ENCODE data around the gene HDGFL3.
"Not testable (repeated sequence)": the region's sequence is repeated elsewhere in the genome, so short reads cannot be mapped to it uniquely, and the experiment has no call there.

The HDGFL3 gene

DNA sequence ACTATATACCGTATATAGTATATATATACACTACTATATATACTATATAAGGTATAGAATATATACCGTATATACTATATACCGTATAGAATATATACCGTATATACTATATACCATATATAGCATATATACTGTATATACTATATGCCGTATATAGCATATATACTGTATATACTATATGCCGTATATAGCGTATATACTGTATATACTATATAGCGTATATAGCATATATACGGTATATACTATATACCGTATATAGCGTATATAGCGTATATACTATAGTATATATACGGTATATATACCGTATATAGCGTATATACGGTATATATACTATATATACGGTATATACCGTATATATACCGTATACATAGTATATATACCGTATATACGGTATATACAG, 22.6 kb upstream of the HDGFL3 start:
- H3K9me3 ChIP-seq (ENCODE audit: severe bottlenecking) = no peaks in the 10 kb centered on the region
- no peaks in the 10 kb centered on the region for H3K27me3 ChIP-seq (ENCODE audit: insufficient read depth, low read depth, severe bottlenecking)
- no peak overlapping the region for H3K4me3 ChIP-seq (ENCODE audit: low read depth, low read length)
- H3K36me3 ChIP-seq = no peaks in the 10 kb centered on the region
- H3K27ac ChIP-seq = no peak overlapping the region
- TF ChIP-seq CTCF (IDR thresholded peaks at IDR 0.05; ENCODE audit: low read depth, low read length) = no peak
- no peak for DNase-seq

DNA sequence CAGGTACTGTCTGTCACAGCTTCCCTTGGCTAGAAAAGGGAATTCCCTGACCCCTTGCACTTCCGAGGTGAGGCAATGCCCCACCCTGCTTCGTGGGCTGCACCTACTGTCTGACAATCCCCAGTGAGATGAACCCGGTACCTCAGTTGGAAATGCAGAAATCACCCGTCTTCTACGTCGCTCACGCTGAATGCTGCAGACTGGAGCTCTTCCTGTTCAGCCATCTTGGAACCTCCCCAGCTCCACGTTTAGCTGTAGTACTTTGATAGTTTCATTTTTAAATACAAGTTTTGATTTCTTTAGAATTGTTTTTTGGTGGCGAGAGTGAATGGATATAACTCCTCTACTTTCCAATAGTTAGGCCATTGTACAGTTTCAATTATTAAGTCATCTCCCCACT, 17.8 kb upstream of the HDGFL3 start:
- no peaks in the 10 kb centered on the region for H3K36me3 ChIP-seq
- no peak for DNase-seq
- H3K4me3 ChIP-seq (ENCODE audit: low read depth, low read length) = no peak overlapping the region
- no peaks in the 10 kb centered on the region for H3K27me3 ChIP-seq (ENCODE audit: insufficient read depth, low read depth, severe bottlenecking)
- no peak for TF ChIP-seq CTCF (IDR thresholded peaks at IDR 0.05; ENCODE audit: low read depth, low read length)
- H3K9me3 ChIP-seq (ENCODE audit: severe bottlenecking) = peaks cover 3% of the 10 kb centered on the region
- H3K27ac ChIP-seq = no peak overlapping the region

DNA sequence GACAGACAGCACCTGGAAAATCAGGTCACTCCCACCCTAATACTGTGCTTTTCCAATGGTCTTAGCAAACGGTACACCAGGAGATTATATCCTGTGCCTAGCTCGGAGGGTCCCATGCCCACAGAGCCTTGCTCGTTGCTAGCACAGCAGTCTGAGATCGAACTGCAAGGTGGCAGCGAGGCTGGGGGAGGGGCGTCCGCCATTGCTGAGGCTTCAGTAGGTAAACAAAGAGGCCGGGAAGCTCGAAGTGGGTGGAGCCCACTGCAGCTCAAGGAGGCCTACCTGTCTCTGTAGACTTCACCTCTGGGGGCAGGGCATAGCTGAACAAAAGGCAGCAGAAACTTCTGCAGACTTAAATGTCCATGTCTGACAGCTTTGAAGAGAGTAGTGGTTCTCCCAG, 14.2 kb upstream of the HDGFL3 start:
- not testable (repeated sequence) for H3K27me3 ChIP-seq (ENCODE audit: insufficient read depth, low read depth, severe bottlenecking); H3K4me3 ChIP-seq (ENCODE audit: low read depth, low read length)

GRCh38 chr15:83219026-83219425, 11.4 kb upstream of the HDGFL3 start:
- no peak overlapping the region for H3K4me3 ChIP-seq (ENCODE audit: low read depth, low read length)
- peaks cover 3% of the 10 kb centered on the region for H3K9me3 ChIP-seq (ENCODE audit: severe bottlenecking)
- DNase-seq = no peak
- no peaks in the 10 kb centered on the region for H3K27me3 ChIP-seq (ENCODE audit: insufficient read depth, low read depth, severe bottlenecking)
- H3K36me3 ChIP-seq = no peaks in the 10 kb centered on the region
- no peak overlapping the region for H3K27ac ChIP-seq
- TF ChIP-seq CTCF (IDR thresholded peaks at IDR 0.05; ENCODE audit: low read depth, low read length) = no peak

More for the DNA sequence above, 14.2 kb upstream of the HDGFL3 start:
- not testable (repeated sequence) for DNase-seq; H3K9me3 ChIP-seq (ENCODE audit: severe bottlenecking); H3K27ac ChIP-seq; H3K36me3 ChIP-seq

GRCh38 chr15:83215306-83215705, 7.7 kb upstream of the HDGFL3 start:
- H3K4me3 ChIP-seq (ENCODE audit: low read depth, low read length) = no peak overlapping the region
- DNase-seq = no peak
- TF ChIP-seq CTCF (IDR thresholded peaks at IDR 0.05; ENCODE audit: low read depth, low read length) = no peak
- H3K27me3 ChIP-seq (ENCODE audit: insufficient read depth, low read depth, severe bottlenecking) = no peaks in the 10 kb centered on the region
- no peaks in the 10 kb centered on the region for H3K36me3 ChIP-seq
- no peak overlapping the region for H3K27ac ChIP-seq
- H3K9me3 ChIP-seq (ENCODE audit: severe bottlenecking) = no peaks in the 10 kb centered on the region

DNA sequence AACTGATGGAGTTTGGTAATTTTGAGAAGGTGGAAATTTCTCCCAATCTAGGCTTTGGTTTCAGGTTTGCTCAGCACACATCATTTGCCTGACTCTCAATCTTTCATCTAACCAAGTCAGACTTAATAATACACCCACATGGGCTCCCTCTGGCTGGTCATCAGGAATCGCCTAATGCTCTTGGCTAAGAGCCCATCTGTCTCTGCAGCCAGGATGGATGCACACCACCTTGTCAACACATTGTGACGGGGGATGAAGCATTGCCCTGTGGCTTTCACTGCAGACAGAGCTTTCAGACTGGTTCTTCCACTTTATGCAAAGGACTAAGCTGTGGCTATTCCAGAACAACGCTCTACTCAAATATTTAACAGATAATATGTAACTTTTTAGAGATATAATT, 3.0 kb upstream of the HDGFL3 start:
- H3K27me3 ChIP-seq (ENCODE audit: insufficient read depth, low read depth, severe bottlenecking) = no peaks in the 10 kb centered on the region
- H3K9me3 ChIP-seq (ENCODE audit: severe bottlenecking) = no peaks in the 10 kb centered on the region
- TF ChIP-seq CTCF (IDR thresholded peaks at IDR 0.05; ENCODE audit: low read depth, low read length) = 0 out of 2 replicates have a peak, but pooled peaks have one; percentile 12
- H3K4me3 ChIP-seq (ENCODE audit: low read depth, low read length) = no peak overlapping the region
- H3K27ac ChIP-seq = no peak overlapping the region
- peak; percentile 76 for DNase-seq
- H3K36me3 ChIP-seq = peaks cover 18% of the 10 kb centered on the region

Data from WERI-Rb-1 (cell line).